Activated T-helper 17 cell treated with anti-CD3 and anti-CD28 coated beads, Interleukin-2, amount 50 U/mL, for 72 hours (primary cell): Measurements from ENCODE around the gene CDH3. TPM values are rescaled to one million over a fixed set of nuclear protein-coding genes. Genes with fewer than 3 reads are reported as not detected.

Experiments
- ATAC-seq: fragments of 150-1000 bp; cut with Tn5 transposase; replicated peaks from 2 replicates; pipeline ENCODE4 v1.10.0; 2021; ENCODE audit warnings: mild to moderate bottlenecking, moderate library complexity
- H3K27ac Mint-ChIP-seq: one replicate; pipeline ENCODE4 v1.8.0; 2022; ENCODE audit warnings: mixed read lengths
- H3K27me3 Mint-ChIP-seq: one replicate; pipeline ENCODE4 v1.8.0; 2022; ENCODE audit warnings: mixed read lengths
- H3K36me3 Mint-ChIP-seq: one replicate; pipeline ENCODE4 v1.8.0; 2022; ENCODE audit warnings: low read depth, mild to moderate bottlenecking, mixed read lengths
- H3K4me1 Mint-ChIP-seq: one replicate; pipeline ENCODE4 v1.8.0; 2022; ENCODE audit warnings: mixed read lengths
- H3K4me3 Mint-ChIP-seq: one replicate; pipeline ENCODE4 v1.8.0; 2022; ENCODE audit warnings: mild to moderate bottlenecking, mixed read lengths
- H3K9me3 Mint-ChIP-seq: one replicate; pipeline ENCODE4 v1.8.0; 2022; ENCODE audit warnings: mixed read lengths
- total RNA-seq, 2 donors: library from RNA; stranded (reverse); gene quantifications; one replicate each; pipeline ENCODE4 v1.2.3, GENCODE V29; 2022

The CDH3 gene
- total RNA-seq: under 1 TPM; 0.86 to 0.87 TPM

DNA sequence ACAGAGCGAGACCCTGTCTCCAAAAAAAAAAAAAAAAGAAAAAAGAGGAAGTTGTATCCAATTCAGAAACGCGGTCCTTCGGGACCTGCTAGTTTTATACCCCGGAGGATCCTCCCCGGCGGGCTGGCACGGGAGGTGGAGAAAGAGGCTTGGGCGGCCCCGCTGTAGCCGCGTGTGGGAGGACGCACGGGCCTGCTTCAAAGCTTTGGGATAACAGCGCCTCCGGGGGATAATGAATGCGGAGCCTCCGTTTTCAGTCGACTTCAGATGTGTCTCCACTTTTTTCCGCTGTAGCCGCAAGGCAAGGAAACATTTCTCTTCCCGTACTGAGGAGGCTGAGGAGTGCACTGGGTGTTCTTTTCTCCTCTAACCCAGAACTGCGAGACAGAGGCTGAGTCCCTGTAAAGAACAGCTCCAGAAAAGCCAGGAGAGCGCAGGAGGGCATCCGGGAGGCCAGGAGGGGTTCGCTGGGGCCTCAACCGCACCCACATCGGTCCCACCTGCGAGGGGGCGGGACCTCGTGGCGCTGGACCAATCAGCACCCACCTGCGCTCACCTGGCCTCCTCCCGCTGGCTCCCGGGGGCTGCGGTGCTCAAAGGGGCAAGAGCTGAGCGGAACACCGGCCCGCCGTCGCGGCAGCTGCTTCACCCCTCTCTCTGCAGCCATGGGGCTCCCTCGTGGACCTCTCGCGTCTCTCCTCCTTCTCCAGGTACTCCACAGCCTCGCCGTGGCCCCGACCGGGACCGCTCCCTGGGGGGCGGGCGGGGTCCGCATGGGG lies at the start of gene CDH3:
CDH3 (plus strand) TSS at position 596 of the 779 bp plus-strand sequence; CDS start at position 666, 70 bp downstream.
- Mint-ChIP-seq H3K27me3 (peaks cover 46% of the 10 kb centered on the region), H3K4me1 (no peaks in the 10 kb centered on the region), H3K36me3 (no peaks in the 10 kb centered on the region), H3K9me3 (no peaks in the 10 kb centered on the region), H3K27ac (no peak within 1 kb of the TSS), H3K4me3 (peak within 1 kb of the TSS; percentile 32)
- peak; percentile 34 for ATAC-seq

DNA sequence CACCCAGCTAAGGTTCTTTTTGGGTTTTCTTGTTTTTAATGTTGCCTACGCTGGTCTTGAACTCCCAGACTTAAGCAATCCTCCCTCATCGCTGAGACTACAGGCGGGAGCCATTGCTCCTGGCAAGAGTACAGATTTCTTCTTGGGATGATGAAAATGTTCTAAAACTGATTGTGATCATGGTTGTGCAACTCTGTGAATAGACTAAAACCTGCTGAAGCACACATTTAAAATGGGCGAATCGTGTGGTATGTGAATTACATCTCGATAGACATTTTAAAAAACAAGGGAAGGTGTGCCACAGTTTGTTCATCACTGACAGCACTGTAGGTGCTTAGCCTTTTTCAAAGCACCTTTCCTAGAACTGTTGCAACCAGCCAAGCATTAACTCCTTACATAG lies 48.8 kb upstream of the CDH3 start:
- no peaks in the 10 kb centered on the region for H3K9me3 Mint-ChIP-seq
- ATAC-seq: no peak
- no peaks in the 10 kb centered on the region for H3K27me3 Mint-ChIP-seq
- H3K27ac Mint-ChIP-seq: no peak overlapping the region
- H3K4me1 Mint-ChIP-seq: no peaks in the 10 kb centered on the region
- H3K4me3 Mint-ChIP-seq: no peak overlapping the region
- H3K36me3 Mint-ChIP-seq: no peaks in the 10 kb centered on the region

DNA sequence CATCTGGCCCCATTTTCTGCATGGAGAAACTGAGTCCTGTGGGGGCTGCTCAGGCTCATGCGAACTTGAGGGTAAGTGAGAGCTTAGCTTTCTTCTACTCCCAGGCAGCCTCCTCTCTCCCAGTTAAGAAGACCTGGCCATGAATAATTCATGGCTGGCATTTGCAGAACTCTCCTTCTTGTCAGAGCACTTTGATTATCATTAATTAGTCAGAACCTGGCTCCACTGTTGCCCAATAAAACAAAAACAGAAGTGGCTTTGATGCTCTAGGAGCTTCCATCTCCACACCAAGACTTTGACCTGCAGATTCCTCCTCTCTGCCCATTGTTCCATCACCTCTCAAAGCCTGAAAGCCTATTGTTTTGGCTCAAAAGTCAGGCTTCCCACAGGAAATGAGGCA lies 45.5 kb upstream of the CDH3 start:
- H3K4me1 Mint-ChIP-seq: no peaks in the 10 kb centered on the region
- no peak overlapping the region for H3K27ac Mint-ChIP-seq
- no peaks in the 10 kb centered on the region for H3K27me3 Mint-ChIP-seq
- no peak overlapping the region for H3K4me3 Mint-ChIP-seq
- no peaks in the 10 kb centered on the region for H3K9me3 Mint-ChIP-seq
- no peaks in the 10 kb centered on the region for H3K36me3 Mint-ChIP-seq
- ATAC-seq: no peak

DNA sequence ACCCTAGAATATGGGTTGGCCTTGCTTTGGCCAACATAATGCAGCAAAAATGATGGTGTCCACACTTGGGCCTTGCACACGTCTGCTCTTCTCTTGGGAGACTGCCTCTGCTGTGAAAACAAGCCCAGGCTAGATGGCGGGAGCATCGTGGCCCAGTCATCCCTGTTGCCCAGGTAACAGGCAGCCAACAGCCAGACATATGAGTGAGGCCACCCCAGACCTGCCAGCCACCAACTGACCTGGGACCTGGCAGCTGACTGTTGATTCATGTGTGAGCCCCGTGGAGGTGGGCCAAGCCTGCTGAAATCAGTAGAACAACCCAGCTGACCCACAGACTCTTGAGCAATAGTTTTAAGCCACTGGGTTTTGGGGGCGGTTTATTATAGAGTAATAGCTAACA lies 39.4 kb upstream of the CDH3 start:
- Mint-ChIP-seq H3K4me1 (no peaks in the 10 kb centered on the region), H3K36me3 (no peaks in the 10 kb centered on the region), H3K27ac (no peak overlapping the region), H3K27me3 (no peaks in the 10 kb centered on the region), H3K4me3 (no peak overlapping the region), H3K9me3 (no peaks in the 10 kb centered on the region)
- ATAC-seq: peak; percentile 55

DNA sequence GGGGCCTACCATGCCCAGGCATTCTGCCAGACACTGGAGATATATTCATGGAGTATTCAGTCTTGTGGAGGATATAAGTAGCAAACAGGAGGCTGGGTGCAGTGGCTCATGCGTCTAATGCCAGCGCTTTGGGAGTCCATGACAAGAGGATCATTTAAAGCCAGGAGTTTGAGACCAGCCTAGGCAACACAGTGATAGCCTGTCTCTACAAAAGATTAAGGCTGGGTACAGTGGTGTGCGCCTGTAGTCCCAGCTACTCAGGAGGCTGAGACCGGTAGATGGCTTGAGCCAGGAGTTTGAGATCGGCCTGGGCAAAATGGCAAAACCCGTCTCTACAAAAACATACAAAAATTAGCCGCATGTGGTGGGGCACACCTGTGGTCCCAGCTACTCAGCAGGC lies 37.7 kb upstream of the CDH3 start:
- Mint-ChIP-seq H3K4me1 (no peaks in the 10 kb centered on the region), H3K36me3 (no peaks in the 10 kb centered on the region), H3K27ac (no peak overlapping the region), H3K27me3 (no peaks in the 10 kb centered on the region), H3K9me3 (no peaks in the 10 kb centered on the region), H3K4me3 (no peak overlapping the region)
- ATAC-seq: no peak

DNA sequence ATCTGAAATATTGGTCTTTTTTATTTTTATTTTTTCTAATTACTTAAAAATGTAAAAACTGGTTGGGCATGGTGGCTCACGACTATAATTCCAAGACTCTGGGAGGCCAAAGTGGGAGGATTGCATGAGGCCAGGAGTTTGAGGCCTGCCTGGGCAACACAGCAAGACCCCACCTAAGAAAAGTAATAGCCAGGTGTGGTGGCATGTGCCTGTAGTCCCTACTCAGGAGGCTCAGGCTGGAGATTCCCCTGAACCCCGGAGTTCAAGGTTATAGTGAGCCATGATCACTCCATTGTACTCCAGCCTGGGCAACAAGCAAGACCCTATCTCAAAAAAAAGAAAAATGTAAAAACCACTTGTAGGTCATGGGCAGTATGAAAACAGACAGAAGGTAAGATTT lies 36.8 kb upstream of the CDH3 start:
- no peaks in the 10 kb centered on the region for H3K9me3 Mint-ChIP-seq
- no peak for ATAC-seq
- H3K36me3 Mint-ChIP-seq: no peaks in the 10 kb centered on the region
- H3K27me3 Mint-ChIP-seq: no peaks in the 10 kb centered on the region
- no peak overlapping the region for H3K4me3 Mint-ChIP-seq
- H3K4me1 Mint-ChIP-seq: no peaks in the 10 kb centered on the region
- H3K27ac Mint-ChIP-seq: no peak overlapping the region

DNA sequence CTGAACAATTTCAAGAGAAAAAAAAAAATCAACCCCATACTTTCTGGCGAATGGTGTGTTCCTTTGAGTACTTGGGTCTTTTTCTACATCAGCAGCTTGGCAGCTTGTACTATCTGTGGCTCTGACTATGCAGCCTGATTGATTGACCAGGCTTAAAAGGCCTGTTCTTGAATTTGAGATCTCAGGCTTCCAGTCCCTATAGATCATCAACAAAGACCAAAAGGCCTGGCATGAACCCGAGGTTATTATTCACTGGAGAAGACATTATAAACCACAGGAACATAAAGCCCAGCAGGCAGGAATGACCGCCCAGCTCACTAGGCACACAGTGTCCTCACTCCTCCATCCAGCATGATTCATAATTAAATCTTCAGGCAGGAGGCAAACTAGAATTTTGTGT lies 32.1 kb upstream of the CDH3 start:
- Mint-ChIP-seq H3K9me3 (no peaks in the 10 kb centered on the region), H3K4me1 (no peaks in the 10 kb centered on the region), H3K27ac (no peak overlapping the region), H3K4me3 (no peak overlapping the region), H3K36me3 (no peaks in the 10 kb centered on the region), H3K27me3 (peaks cover 10% of the 10 kb centered on the region)
- no peak for ATAC-seq

DNA sequence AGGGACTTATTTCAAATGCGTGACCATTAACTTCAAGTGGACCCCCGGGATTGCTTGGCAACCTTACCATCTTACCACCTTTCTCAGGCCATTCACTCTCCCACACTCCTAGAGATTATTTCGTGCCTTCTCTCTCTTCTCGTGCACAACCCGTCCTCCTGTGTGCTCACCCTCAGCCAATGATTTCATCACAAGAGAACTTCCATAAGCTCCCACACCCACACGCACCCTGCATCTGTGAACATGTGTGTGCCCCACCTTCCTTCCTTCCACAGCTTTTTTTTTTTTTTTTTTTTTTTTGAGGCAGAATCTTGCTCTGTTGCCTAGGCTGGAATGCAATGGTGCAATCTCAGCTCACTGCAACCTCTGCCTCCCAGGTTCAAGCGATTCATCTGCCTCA lies 27.4 kb upstream of the CDH3 start:
- H3K9me3 Mint-ChIP-seq: no peaks in the 10 kb centered on the region

DNA sequence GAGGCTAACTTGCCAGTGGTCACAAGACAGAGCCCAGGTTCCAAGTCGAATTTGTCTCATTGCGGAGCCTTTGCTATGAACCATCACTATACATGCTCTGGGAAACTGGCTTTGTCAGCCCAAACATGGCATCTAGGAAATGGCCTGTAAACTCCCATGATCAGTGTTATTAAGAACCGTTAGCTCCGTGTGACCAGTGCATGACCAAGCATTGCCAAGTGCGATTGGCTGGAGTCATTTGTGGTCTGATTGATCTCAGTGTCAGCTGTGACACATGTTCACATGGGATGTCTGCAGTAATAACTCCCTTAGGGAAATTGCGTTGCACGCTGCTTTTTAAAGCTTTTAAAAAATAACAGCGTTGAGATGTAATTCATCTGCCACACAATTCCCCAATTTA lies 18.6 kb upstream of the CDH3 start:
- Mint-ChIP-seq H3K36me3 (no peaks in the 10 kb centered on the region), H3K9me3 (no peaks in the 10 kb centered on the region), H3K4me3 (no peak overlapping the region), H3K27ac (no peak overlapping the region), H3K4me1 (no peaks in the 10 kb centered on the region), H3K27me3 (peaks cover 5% of the 10 kb centered on the region)
- ATAC-seq: no peak

More for the DNA sequence above, 27.4 kb upstream of the CDH3 start:
- Mint-ChIP-seq H3K4me3 (no peak overlapping the region), H3K36me3 (no peaks in the 10 kb centered on the region), H3K27ac (no peak overlapping the region), H3K27me3 (peaks cover 10% of the 10 kb centered on the region), H3K4me1 (no peaks in the 10 kb centered on the region)
- ATAC-seq: no peak

DNA sequence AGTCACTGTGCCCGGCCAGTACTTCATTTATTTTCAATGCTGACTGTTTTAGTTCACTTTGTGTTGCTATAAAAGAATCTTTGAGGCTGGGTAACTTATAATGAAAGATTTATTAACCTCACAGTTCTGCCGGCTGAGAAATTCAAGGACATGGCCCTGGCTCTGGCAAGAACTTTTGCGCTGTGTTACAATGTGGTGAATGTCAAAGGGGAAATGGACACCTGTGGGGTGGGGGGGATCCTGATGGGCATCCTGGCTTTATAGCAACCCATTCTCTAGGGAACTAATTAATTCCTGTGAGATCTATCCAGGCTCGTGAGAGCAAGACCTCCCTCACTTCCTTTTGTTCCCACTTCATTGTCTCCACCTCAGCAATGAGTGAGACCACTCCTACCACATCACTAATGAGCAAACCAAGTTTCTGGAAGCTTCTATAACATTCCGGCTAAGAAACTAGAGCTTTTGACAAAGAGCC lies 17.1 kb upstream of the CDH3 start:
- H3K9me3 Mint-ChIP-seq: no peaks in the 10 kb centered on the region

DNA sequence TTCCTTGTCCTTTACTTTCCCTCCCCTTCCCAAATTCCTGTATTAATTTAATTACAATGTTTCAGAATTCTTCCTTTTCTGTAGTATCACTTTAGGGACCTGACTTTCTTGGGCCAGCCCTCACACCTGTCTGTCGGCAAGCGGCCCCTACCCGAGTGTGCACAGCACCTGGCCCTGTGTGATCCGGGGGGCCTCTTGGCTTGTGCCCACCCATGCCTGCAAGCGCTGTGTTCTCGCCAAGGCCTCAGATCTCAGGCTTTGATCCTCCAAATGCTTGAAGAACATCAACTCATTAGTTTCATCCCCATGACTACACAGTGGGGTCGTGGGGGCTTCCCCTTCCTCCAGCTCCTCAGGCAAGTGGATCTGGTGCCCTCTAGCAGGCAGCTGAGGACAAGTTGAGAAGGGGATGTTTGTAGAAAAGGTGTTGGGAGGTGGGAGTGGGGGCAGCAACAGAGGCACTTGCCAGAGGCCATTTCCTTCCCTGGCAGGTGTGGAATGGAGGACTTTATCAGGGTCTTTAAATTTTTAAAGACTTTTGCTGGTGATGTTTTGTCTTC lies 15.7 kb upstream of the CDH3 start:
- peaks cover 7% of the 10 kb centered on the region for H3K27me3 Mint-ChIP-seq
- peak overlapping the region; percentile 50 for H3K27ac Mint-ChIP-seq
- no peak for ATAC-seq
- no peaks in the 10 kb centered on the region for H3K36me3 Mint-ChIP-seq
- H3K4me3 Mint-ChIP-seq: no peak overlapping the region
- no peaks in the 10 kb centered on the region for H3K4me1 Mint-ChIP-seq
- H3K9me3 Mint-ChIP-seq: no peaks in the 10 kb centered on the region

More for the DNA sequence above, 17.1 kb upstream of the CDH3 start:
- no peaks in the 10 kb centered on the region for H3K4me1 Mint-ChIP-seq
- H3K27me3 Mint-ChIP-seq: peaks cover 7% of the 10 kb centered on the region
- H3K27ac Mint-ChIP-seq: no peak overlapping the region
- no peak for ATAC-seq
- no peak overlapping the region for H3K4me3 Mint-ChIP-seq
- no peaks in the 10 kb centered on the region for H3K36me3 Mint-ChIP-seq

DNA sequence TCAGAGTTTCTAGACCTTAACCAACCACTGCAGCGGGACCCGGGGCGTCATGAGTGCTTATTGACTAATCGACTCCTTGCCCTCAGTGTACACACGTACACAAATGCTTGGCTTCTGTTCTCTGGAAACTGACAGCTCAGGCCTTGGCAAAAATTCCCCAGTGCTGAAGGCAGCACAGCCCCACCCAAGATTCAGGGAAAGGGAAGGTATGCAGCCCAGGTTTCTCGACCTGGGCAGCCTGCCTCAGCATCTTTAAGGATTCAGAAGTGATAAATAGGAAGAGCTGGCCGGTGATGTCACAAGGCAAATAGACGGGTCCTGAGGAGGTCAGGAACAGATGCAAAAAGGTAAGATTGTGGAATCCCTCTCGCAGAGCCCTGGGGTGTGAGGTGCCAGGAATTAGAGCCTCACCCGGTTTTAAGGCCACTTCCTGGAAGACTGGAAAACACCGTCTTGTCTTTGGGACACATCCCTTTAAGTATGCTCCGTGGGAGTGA lies 9.0 kb upstream of the CDH3 start:
- no peaks in the 10 kb centered on the region for H3K36me3 Mint-ChIP-seq
- peaks cover 11% of the 10 kb centered on the region for H3K27me3 Mint-ChIP-seq
- H3K4me1 Mint-ChIP-seq: no peaks in the 10 kb centered on the region
- no peak overlapping the region for H3K4me3 Mint-ChIP-seq
- ATAC-seq: no peak
- no peak overlapping the region for H3K27ac Mint-ChIP-seq
- no peaks in the 10 kb centered on the region for H3K9me3 Mint-ChIP-seq

DNA sequence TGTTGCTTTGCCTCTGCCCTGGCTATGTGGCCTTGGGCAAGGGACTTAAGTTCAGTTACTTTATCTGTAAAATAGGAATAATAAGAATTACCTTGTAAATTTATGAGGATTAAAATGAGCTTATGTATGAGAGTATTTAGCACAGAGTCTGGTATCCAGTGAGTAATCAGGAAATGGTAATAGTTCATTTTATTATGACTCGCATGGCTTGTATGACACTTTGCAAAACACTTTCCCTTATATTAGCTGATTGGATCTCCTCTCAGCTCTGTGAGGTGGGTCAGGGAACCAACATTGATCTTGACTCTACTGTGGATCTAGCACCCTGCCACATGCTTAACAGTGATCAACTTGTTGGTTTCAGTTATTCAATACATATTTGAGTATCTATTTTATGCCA lies 8.3 kb upstream of the CDH3 start:
- H3K36me3 Mint-ChIP-seq: no peaks in the 10 kb centered on the region
- ATAC-seq: peak; percentile 62
- H3K4me1 Mint-ChIP-seq: no peaks in the 10 kb centered on the region
- H3K27ac Mint-ChIP-seq: no peak overlapping the region
- H3K9me3 Mint-ChIP-seq: no peaks in the 10 kb centered on the region
- no peak overlapping the region for H3K4me3 Mint-ChIP-seq
- H3K27me3 Mint-ChIP-seq: peaks cover 13% of the 10 kb centered on the region

DNA sequence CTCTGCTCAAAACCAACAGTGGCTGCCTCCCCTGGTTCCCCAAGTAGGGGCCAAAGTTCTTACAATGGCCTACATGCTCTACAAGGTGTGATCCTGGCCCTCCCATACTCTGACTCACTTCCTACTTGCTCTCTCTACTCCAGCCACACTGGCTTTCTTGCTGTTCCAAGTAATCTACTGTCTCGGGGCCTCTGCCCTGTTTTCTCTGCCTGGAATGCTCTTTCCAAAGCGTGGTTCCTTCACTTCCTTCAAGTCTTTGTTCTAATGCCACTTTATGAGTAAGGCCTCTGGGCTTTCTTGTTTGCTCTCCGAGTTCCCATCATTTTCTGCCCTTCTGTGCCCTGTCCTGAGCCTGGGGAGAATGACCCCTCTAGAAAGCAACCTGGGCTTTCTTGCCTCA lies 4.1 kb upstream of the CDH3 start:
- no peaks in the 10 kb centered on the region for H3K9me3 Mint-ChIP-seq
- no peaks in the 10 kb centered on the region for H3K4me1 Mint-ChIP-seq
- no peak overlapping the region for H3K4me3 Mint-ChIP-seq
- H3K36me3 Mint-ChIP-seq: no peaks in the 10 kb centered on the region
- peaks cover 32% of the 10 kb centered on the region for H3K27me3 Mint-ChIP-seq
- no peak overlapping the region for H3K27ac Mint-ChIP-seq
- no peak for ATAC-seq

DNA sequence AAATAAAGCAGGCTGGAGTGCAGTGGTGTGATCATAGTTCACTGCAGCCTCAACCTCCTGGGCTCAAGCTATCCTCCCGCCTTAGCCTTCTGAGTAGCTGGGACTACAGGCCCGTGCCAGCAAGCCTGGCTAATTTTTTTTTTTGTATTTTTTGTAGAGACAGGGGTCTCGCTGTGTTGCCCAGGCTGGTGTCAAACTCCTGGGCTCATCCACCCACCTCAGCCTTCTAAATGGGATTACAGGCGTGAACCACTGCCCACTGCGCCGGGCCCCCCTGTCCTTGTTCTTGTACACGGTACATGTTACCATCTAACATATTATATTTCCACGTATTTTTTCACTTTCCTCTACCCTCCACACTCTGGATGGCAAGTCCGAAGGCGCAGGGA lies 3.1 kb upstream of the CDH3 start:
- no peaks in the 10 kb centered on the region for H3K9me3 Mint-ChIP-seq
- H3K27ac Mint-ChIP-seq: no peak overlapping the region
- ATAC-seq: no peak
- peaks cover 32% of the 10 kb centered on the region for H3K27me3 Mint-ChIP-seq
- H3K36me3 Mint-ChIP-seq: no peaks in the 10 kb centered on the region
- H3K4me3 Mint-ChIP-seq: no peak overlapping the region
- H3K4me1 Mint-ChIP-seq: no peaks in the 10 kb centered on the region
